H1 (cell line): ENCODE measurements around the gene SHC3. TPM values are rescaled to one million over a fixed set of nuclear protein-coding genes. Genes with fewer than 3 reads are reported as not detected.

Experiments used
- CTCF ChIA-PET: fragments of 300-600 bp; sonication (Branson Sonifier 250); formaldehyde crosslinking; loops from one replicate; lab custom pipeline; 2021; ENCODE audit not compliant: partially characterized antibody; lab: Charles Lee
- POLR2A ChIA-PET: fragments of 300-600 bp; sonication (Branson Sonifier 250); formaldehyde crosslinking; loops from one replicate; lab custom pipeline; 2021; ENCODE audit warnings: inconsistent platforms; ENCODE audit not compliant: partially characterized antibody; lab: Charles Lee
- DNase-seq, 2 experiments: peaks; one replicate each; pipeline versions ENCODE4 v3.0.0 to v3.0.0-alpha.2; 2010 to 2022; ENCODE audit warnings: low spot score in 2 of 2, low read depth in 1 of 2, mixed read lengths in 1 of 2
- FAIRE-seq: peaks from 2 replicates; lab custom pipeline; 2011; peaks lifted over from hg19 to GRCh38; lab: Jason Lieb, UNC
- H2AFZ ChIP-seq: 2 replicates; pipeline ENCODE4 v1.8.1; 2012; ENCODE audit warnings: low read length, inconsistent platforms
- H2AK5ac ChIP-seq: 2 replicates; pipeline ENCODE4 v1.6.1; 2013; ENCODE audit warnings: low read depth, low read length
- H2BK120ac ChIP-seq: replicated peaks from 2 replicates; pipeline ENCODE3; 2013; ENCODE audit warnings: low read depth, low read length, inconsistent platforms
- H2BK12ac ChIP-seq: 2 replicates; pipeline ENCODE4 v1.6.1; 2013; ENCODE audit warnings: low read depth, low read length
- H2BK15ac ChIP-seq: 2 replicates; pipeline ENCODE4 v1.6.1; 2013; ENCODE audit warnings: low read length
- H2BK20ac ChIP-seq: 2 replicates; pipeline ENCODE4 v1.6.1; 2013; ENCODE audit warnings: low read length
- H2BK5ac ChIP-seq: 2 replicates; pipeline ENCODE4 v1.6.1; 2013; ENCODE audit warnings: low read depth, low read length
- H3K14ac ChIP-seq: 2 replicates; pipeline ENCODE4 v1.6.1; 2013; ENCODE audit warnings: inconsistent platforms; ENCODE audit not compliant: insufficient read length
- H3K18ac ChIP-seq: 2 replicates; pipeline ENCODE4 v1.6.1; 2013; ENCODE audit warnings: low read length; ENCODE audit errors: extremely low read depth
- H3K23ac ChIP-seq: 2 replicates; pipeline ENCODE4 v1.6.1; 2013; ENCODE audit warnings: inconsistent platforms; ENCODE audit not compliant: insufficient read length
- H3K23me2 ChIP-seq: 2 replicates; pipeline ENCODE4 v1.6.1; 2013; ENCODE audit warnings: low read depth, low read length
- H3K27ac ChIP-seq: 2 replicates; pipeline ENCODE4 v1.6.1; 2011; ENCODE audit warnings: low read depth, low read length, inconsistent platforms
- H3K27me3 ChIP-seq, 4 experiments: replicated peaks in 1 of 4; 1 replicate in 1 of 4; 2 replicates in 3 of 4; pipeline versions ENCODE4 v1.6.1 to v1.8.1; 2011 to 2013; ENCODE audit warnings: low read length in 3 of 4, mild to moderate bottlenecking in 3 of 4, inconsistent platforms in 2 of 4, mixed read lengths in 2 of 4, moderate library complexity in 1 of 4; ENCODE audit not compliant: control insufficient read depth in 3 of 4, insufficient read depth in 3 of 4; ENCODE audit errors: extremely low read depth in 1 of 4
- H3K36me3 ChIP-seq, 4 experiments: 2 replicates each; pipeline versions ENCODE4 v1.6.1 to v1.8.1; 2011 to 2013; ENCODE audit warnings: mild to moderate bottlenecking in 4 of 4, low read length in 3 of 4, moderate library complexity in 2 of 4, control low read depth in 1 of 4, inconsistent platforms in 1 of 4; ENCODE audit not compliant: insufficient read depth in 4 of 4, control insufficient read depth in 2 of 4
- H3K4ac ChIP-seq: replicated peaks from 2 replicates; pipeline ENCODE3; 2013; ENCODE audit warnings: low read length, low read depth, mixed read lengths, inconsistent platforms; ENCODE audit not compliant: insufficient read length
- H3K4me1 ChIP-seq, 4 experiments: replicated peaks in 1 of 4; 1 replicate in 1 of 4; 2 replicates in 3 of 4; pipeline versions ENCODE4 v1.6.1 to v1.8.1; 2011 to 2013; ENCODE audit warnings: low read length in 3 of 4, inconsistent platforms in 2 of 4, mixed read lengths in 1 of 4; ENCODE audit not compliant: insufficient read depth in 4 of 4, control insufficient read depth in 3 of 4
- H3K4me2 ChIP-seq, 2 experiments: 2 replicates each; pipeline versions ENCODE4 v1.6.1 to v1.8.1; 2011 to 2013; ENCODE audit warnings: low read depth in 2 of 2, low read length in 2 of 2, control low read depth in 1 of 2, inconsistent platforms in 1 of 2, mild to moderate bottlenecking in 1 of 2; ENCODE audit not compliant: insufficient read depth in 1 of 2
- H3K4me3 ChIP-seq, 4 experiments: fragments of 200-600, 300-600 bp in 1 of 4; sonication (generic), shearing (Covaris generic), sonication (Bioruptor Twin) in 1 of 4; 2 replicates each; pipeline versions ENCODE4 v1.5.1 to v1.8.1; 2011 to 2016; ENCODE audit warnings: low read length in 4 of 4, low read depth in 3 of 4, control low read depth in 2 of 4, inconsistent platforms in 2 of 4, mild to moderate bottlenecking in 2 of 4, mixed read lengths in 1 of 4, moderate library complexity in 1 of 4; ENCODE audit not compliant: insufficient read depth in 2 of 4; ENCODE audit errors: extremely low read depth in 1 of 4
- H3K56ac ChIP-seq: replicated peaks from 2 replicates; pipeline ENCODE3; 2013; ENCODE audit warnings: low read depth, mild to moderate bottlenecking, mixed read lengths, low read length, inconsistent platforms; ENCODE audit not compliant: insufficient read length
- H3K79me1 ChIP-seq: 2 replicates; pipeline ENCODE4 v1.6.1; 2013; ENCODE audit warnings: low read depth, low read length, control low read depth
- H3K79me2 ChIP-seq, 2 experiments: 2 replicates each; pipeline versions ENCODE4 v1.6.1 to v1.8.1; 2012 to 2013; ENCODE audit warnings: low read length in 2 of 2, mild to moderate bottlenecking in 2 of 2, inconsistent platforms in 1 of 2; ENCODE audit not compliant: insufficient read depth in 2 of 2, control insufficient read depth in 1 of 2
- H3K9ac ChIP-seq, 4 experiments: replicated peaks in 1 of 4; 1 replicate in 1 of 4; 2 replicates in 3 of 4; pipeline versions ENCODE4 v1.6.1 to v1.8.1; 2011 to 2013; ENCODE audit warnings: low read depth in 3 of 4, low read length in 3 of 4, control low read depth in 2 of 4, mild to moderate bottlenecking in 2 of 4, moderate library complexity in 2 of 4, inconsistent platforms in 1 of 4; ENCODE audit errors: extremely low read depth in 1 of 4
- H3K9me3 ChIP-seq, 2 experiments: 2 replicates each; pipeline versions ENCODE4 v1.6.1 to v1.8.1; 2012 to 2013; ENCODE audit warnings: mild to moderate bottlenecking in 2 of 2, moderate library complexity in 2 of 2, control low read depth in 1 of 2, inconsistent platforms in 1 of 2, low read depth in 1 of 2, low read length in 1 of 2, mixed read lengths in 1 of 2; ENCODE audit not compliant: insufficient read depth in 2 of 2
- H4K20me1 ChIP-seq, 2 experiments: replicated peaks in 1 of 2; 2 replicates each; pipeline versions ENCODE3 to v1.8.1; 2011 to 2013; ENCODE audit warnings: inconsistent platforms in 2 of 2, low read length in 2 of 2, mild to moderate bottlenecking in 1 of 2; ENCODE audit not compliant: insufficient read depth in 2 of 2, control insufficient read depth in 1 of 2
- H4K5ac ChIP-seq: 2 replicates; pipeline ENCODE4 v1.6.1; 2013; ENCODE audit warnings: low read length, low read depth, mixed read lengths, inconsistent platforms; ENCODE audit not compliant: insufficient read length
- H4K8ac ChIP-seq: 2 replicates; pipeline ENCODE4 v1.8.0; 2013; ENCODE audit warnings: mild to moderate bottlenecking, moderate library complexity, low read length, inconsistent platforms; ENCODE audit not compliant: insufficient read depth; ENCODE audit errors: extremely low read depth
- H4K91ac ChIP-seq: replicated peaks from 2 replicates; pipeline ENCODE3; 2013; ENCODE audit warnings: low read length, mixed read lengths, inconsistent platforms; ENCODE audit not compliant: insufficient read length
- CBX8 ChIP-seq: fragments of 300-800, 300-1000 bp; sonication (generic); IDR thresholded peaks from 2 replicates; pipeline ENCODE4 v1.7.1; 2016; ENCODE audit warnings: low read depth, low read length, borderline replicate concordance
- HDAC2 ChIP-seq, 2 experiments: fragments of 300-600 bp in 1 of 2; sonication (generic) in 1 of 2; IDR thresholded peaks; 2 replicates each; pipeline ENCODE4 v1.6.1; 2011 to 2012; ENCODE audit warnings: low read depth in 2 of 2, low read length in 2 of 2, mild to moderate bottlenecking in 2 of 2, moderate library complexity in 2 of 2, borderline replicate concordance in 1 of 2, inconsistent platforms in 1 of 2
- PHF8 ChIP-seq: fragments of 200-600 bp; sonication (generic); conservative IDR thresholded peaks from 2 replicates; pipeline ENCODE4 v1.7.1; 2012; ENCODE audit warnings: low read depth, mild to moderate bottlenecking, inconsistent platforms, low read length, moderate library complexity
- TAF1 ChIP-seq: IDR thresholded peaks from 2 replicates; pipeline ENCODE4 v1.6.1; 2011; ENCODE audit warnings: mild to moderate bottlenecking, low read depth, low read length
- TCF12 ChIP-seq: IDR thresholded peaks from 2 replicates; pipeline ENCODE4 v1.6.1; 2011; ENCODE audit warnings: low read depth, mild to moderate bottlenecking, low read length
- WGBS, 2 experiments: shearing (Covaris generic) in 1 of 2; methylation state at CpG; one replicate each; pipeline versions ENCODE4 v1.1.6 to v1.1.7; 2013 to 2015; ENCODE audit warnings: low lambda C conversion rate in 2 of 2, mixed read lengths in 2 of 2, inconsistent platforms in 1 of 2, low coverage in 1 of 2, missing lambda C conversion rate in 1 of 2; ENCODE audit not compliant: insufficient replicate concordance in 2 of 2, insufficient coverage in 1 of 2, insufficient read length in 1 of 2; ENCODE audit errors: extremely low coverage in 1 of 2, missing lambda C conversion rate in 1 of 2; 5-methylcytosine and 5-hydroxymethylcytosine counted together
- polyA plus RNA-seq, 7 experiments: library from polyadenylated mRNA; depleted of rRNA in 3 of 7; stranded (reverse) in 5 of 7; unstranded in 2 of 7; fragments of >200 nt in 5 of 7; fragments of 200-250 nt in 2 of 7; gene quantifications; 1 replicate in 5 of 7; 2 replicates in 1 of 7; 4 replicates in 1 of 7; pipeline versions ENCODE4 v1.2.1 to v1.2.3, GENCODE V29; 2011 to 2013; ENCODE audit warnings: missing spikeins in 2 of 7, mixed read lengths in 2 of 7
- total RNA-seq: library from RNA; stranded (reverse); fragmentation: NEBNext Ultra II Directional; extraction: Animal tissue kit (Norgen Biotek cat#: 25700); gene quantifications from 2 replicates; pipeline ENCODE4 v1.2.1, GENCODE V29; 2021

The SHC3 gene
- total and polyA plus RNA-seq, 2 of the 8 experiments (the other 6 are each of a cell fraction or from before 2014, with no cell fraction given) = 1.4 to 7.1 TPM

- Histone ChIP-seq H3K79me1 (no peaks in the 10 kb centered on the region), H3K18ac (peak overlapping the region; percentile 71), H3K14ac (no peak overlapping the region), H3K23ac (no peak overlapping the region), H3K4ac (no peak overlapping the region), H2BK120ac (no peak overlapping the region), H2AFZ (no peak overlapping the region), H3K79me2 (0 out of 4 replicates have a peak, but pooled peaks cover 0 to 4% of the 10 kb centered on the region in 2 experiments), H3K9ac (peak overlapping the region in 3 of 4 experiments; percentile 3 to 40 (median 25); a peak in 4 of 7 replicates), H4K20me1 (peaks cover 3 to 4% of the 10 kb centered on the region in 2 experiments), H3K4me1 (peaks cover 5 to 14% (median 12%) of the 10 kb centered on the region in 4 experiments), H3K9me3 (no peaks in the 10 kb centered on the region), H2BK5ac (no peak overlapping the region), H4K5ac (no peak overlapping the region), H2AK5ac (no peak overlapping the region), H3K27ac (no peak overlapping the region; the same call in 1 of the 2 replicates), H4K91ac (no peak overlapping the region), H3K56ac (no peak overlapping the region), H3K4me2 (peak overlapping the region; percentile 76 to 80), H2BK20ac (no peak overlapping the region), H2BK12ac (0 out of 2 replicates have a peak overlapping the region, but pooled peaks have one; percentile 50), H2BK15ac (no peak overlapping the region), H3K4me3 (peak overlapping the region; percentile 55 to 82 (median 74)), H3K27me3 (peaks cover 0 to 4% (median 1%) of the 10 kb centered on the region in 4 experiments; a peak in 2 of 7 replicates), H3K23me2 (peaks cover 12% of the 10 kb centered on the region), H4K8ac (no peak overlapping the region), H3K36me3 (no peaks in the 10 kb centered on the region)
- POLR2A ChIA-PET = interaction anchor here (1.0 kb wide), 1 partner anchor 10 kb away, joined by 3 read pairs; no protein-coding TSS in a partner anchor
- FAIRE-seq (no peak), DNase-seq (no peak)
- WGBS, 2 experiments = 2% methylated on average over 21 of the region's 21 CpGs; no CpG with 5 or more reads in 1 of the 2 experiments
- CTCF ChIA-PET = interaction anchor here (0.6 to 1.2 kb wide), 3 partner anchors 13 to 110 kb away, joined by 3 read pairs; no protein-coding TSS in a partner anchor
- TF ChIP-seq HDAC2 (IDR thresholded peaks at IDR 0.05; ENCODE audit: borderline replicate concordance in 1 of 2, low read depth in 2 of 2, low read length in 2 of 2) = no peak
- no peak for TF ChIP-seq CBX8
- TF ChIP-seq PHF8 = 0 out of 2 replicates have a peak, but pooled peaks have one; percentile 26
- no peak for TF ChIP-seq TCF12
- no peak for TF ChIP-seq TAF1
Observed at GRCh38 chr9:88990729-88991065, 187.9 kb downstream of the SHC3 start.
